Kidney (tissue), 14 donors: ENCODE data around the gene MAPT. TPM values are rescaled to one million over a fixed set of nuclear protein-coding genes. Genes with fewer than 3 reads are reported as not detected.

Experiments used
- DNase-seq, 5 donors: peaks; one replicate each; pipeline ENCODE4 v3.0.0-alpha.2; 2013 to 2020
- FAIRE-seq: peaks from 2 replicates; lab custom pipeline; 2012; peaks lifted over from hg19 to GRCh38; lab: Jason Lieb, UNC
- H3K27ac ChIP-seq, 2 donors: one replicate each; pipeline ENCODE4 v1.7.0; 2013; ENCODE audit warnings: low read depth in 2 of 2, low read length in 2 of 2, inconsistent platforms in 1 of 2
- H3K27me3 ChIP-seq: one replicate; pipeline ENCODE4 v1.7.1; 2013; ENCODE audit warnings: low read length, inconsistent platforms; ENCODE audit not compliant: control insufficient read depth, insufficient read depth
- H3K36me3 ChIP-seq, 3 donors: one replicate each; pipeline versions ENCODE4 v1.7.0 to v1.7.1; 2013; ENCODE audit warnings: low read length in 3 of 3, control low read depth in 1 of 3, inconsistent platforms in 1 of 3; ENCODE audit not compliant: insufficient read depth in 3 of 3, control insufficient read depth in 2 of 3
- H3K4me1 ChIP-seq, 3 donors: one replicate each; pipeline versions ENCODE4 v1.7.0 to v1.7.1; 2013; ENCODE audit warnings: low read length in 3 of 3, inconsistent platforms in 1 of 3, low read depth in 1 of 3; ENCODE audit not compliant: control insufficient read depth in 2 of 3, insufficient read depth in 2 of 3
- H3K4me3 ChIP-seq, 3 donors: one replicate each; pipeline versions ENCODE4 v1.7.0 to v1.8.1; 2013; ENCODE audit warnings: low read length in 3 of 3, control low read depth in 1 of 3, inconsistent platforms in 1 of 3
- H3K9ac ChIP-seq, 3 donors: one replicate each; pipeline versions ENCODE4 v1.7.0 to v1.7.1; 2013; ENCODE audit warnings: low read length in 3 of 3, control low read depth in 1 of 3, inconsistent platforms in 1 of 3
- H3K9me3 ChIP-seq, 3 donors: one replicate each; pipeline versions ENCODE4 v1.7.0 to v1.7.1; 2013; ENCODE audit warnings: low read length in 3 of 3, control low read depth in 1 of 3, inconsistent platforms in 1 of 3; ENCODE audit not compliant: control insufficient read depth in 2 of 3, insufficient read depth in 1 of 3
- intact Hi-C: fragments of 100-400 bp; cut with DNase I; formaldehyde crosslinking; loops from one replicate; pipeline ENCODE4 v1.11.1; 2022
- polyA plus RNA-seq: library from polyadenylated mRNA; stranded (reverse); fragments of 350-450 nt; fragmentation: Illumina TruSeq; extraction: RNeasy Lipid Tissue Mini Kit (QIAGEN cat#74804); gene quantifications from one replicate; pipeline ENCODE4 v1.2.3, GENCODE V29; 2014; ENCODE audit warnings: low read depth, low replicate concordance; ENCODE audit not compliant: insufficient read depth
- total RNA-seq: library from RNA; stranded (reverse); fragmentation: NEBNext Ultra II Directional; extraction: Animal tissue kit (Norgen Biotek cat#: 25700); gene quantifications from one replicate; pipeline ENCODE4 v1.2.1, GENCODE V29; 2021
- TF ChIP-seq, protein P1 (sequence below): IDR thresholded peaks from 3 replicates; pipeline ENCODE4 v1.5.1; 2012; ENCODE audit warnings: mild to moderate bottlenecking, moderate library complexity, borderline replicate concordance; ENCODE audit not compliant: insufficient read depth; ENCODE audit errors: extremely low read depth
- donor health status: control.
- donor health status: control.
- donor health status: control.
- donor health status: control.
- donor health status: control.
- donor health status: DM: yes; HTN: yes; CAD: no.
- donor health status: Normal renal cell carcinoma (clear cell type).

The MAPT gene
- total and polyA plus RNA-seq, 2 donors from 2014 or later: 2.9 to 15.4 TPM

DNA sequence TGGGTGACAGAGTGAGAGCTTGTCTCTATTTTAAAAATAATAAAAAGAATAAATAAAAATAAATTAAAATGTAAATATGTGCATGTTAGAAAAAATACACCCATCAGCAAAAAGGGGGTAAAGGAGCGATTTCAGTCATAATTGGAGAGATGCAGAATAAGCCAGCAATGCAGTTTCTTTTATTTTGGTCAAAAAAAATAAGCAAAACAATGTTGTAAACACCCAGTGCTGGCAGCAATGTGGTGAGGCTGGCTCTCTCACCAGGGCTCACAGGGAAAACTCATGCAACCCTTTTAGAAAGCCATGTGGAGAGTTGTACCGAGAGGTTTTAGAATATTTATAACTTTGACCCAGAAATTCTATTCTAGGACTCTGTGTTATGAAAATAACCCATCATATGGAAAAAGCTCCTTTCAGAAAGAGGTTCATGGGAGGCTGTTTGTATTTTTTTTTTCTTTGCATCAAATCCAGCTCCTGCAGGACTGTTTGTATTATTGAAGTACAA lies 113.2 kb downstream of the MAPT start:
- DNase-seq (no peak), FAIRE-seq (no peak)
- Histone ChIP-seq H3K9me3 (no peaks in the 10 kb centered on the region), H3K4me1 (peaks cover 0 to 3% (median 0%) of the 10 kb centered on the region in 3 donors), H3K9ac (no peak overlapping the region), H3K4me3 (no peak overlapping the region), H3K36me3 (no peaks in the 10 kb centered on the region), H3K27ac (no peak overlapping the region), H3K27me3 (no peaks in the 10 kb centered on the region)
- TF ChIP-seq, protein P1, sequence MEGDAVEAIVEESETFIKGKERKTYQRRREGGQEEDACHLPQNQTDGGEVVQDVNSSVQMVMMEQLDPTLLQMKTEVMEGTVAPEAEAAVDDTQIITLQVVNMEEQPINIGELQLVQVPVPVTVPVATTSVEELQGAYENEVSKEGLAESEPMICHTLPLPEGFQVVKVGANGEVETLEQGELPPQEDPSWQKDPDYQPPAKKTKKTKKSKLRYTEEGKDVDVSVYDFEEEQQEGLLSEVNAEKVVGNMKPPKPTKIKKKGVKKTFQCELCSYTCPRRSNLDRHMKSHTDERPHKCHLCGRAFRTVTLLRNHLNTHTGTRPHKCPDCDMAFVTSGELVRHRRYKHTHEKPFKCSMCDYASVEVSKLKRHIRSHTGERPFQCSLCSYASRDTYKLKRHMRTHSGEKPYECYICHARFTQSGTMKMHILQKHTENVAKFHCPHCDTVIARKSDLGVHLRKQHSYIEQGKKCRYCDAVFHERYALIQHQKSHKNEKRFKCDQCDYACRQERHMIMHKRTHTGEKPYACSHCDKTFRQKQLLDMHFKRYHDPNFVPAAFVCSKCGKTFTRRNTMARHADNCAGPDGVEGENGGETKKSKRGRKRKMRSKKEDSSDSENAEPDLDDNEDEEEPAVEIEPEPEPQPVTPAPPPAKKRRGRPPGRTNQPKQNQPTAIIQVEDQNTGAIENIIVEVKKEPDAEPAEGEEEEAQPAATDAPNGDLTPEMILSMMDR: no peak
- intact Hi-C loops: loop anchor here (10.0 kb wide), 1 partner anchor 197 kb away; no protein-coding TSS in a partner anchor

DNA sequence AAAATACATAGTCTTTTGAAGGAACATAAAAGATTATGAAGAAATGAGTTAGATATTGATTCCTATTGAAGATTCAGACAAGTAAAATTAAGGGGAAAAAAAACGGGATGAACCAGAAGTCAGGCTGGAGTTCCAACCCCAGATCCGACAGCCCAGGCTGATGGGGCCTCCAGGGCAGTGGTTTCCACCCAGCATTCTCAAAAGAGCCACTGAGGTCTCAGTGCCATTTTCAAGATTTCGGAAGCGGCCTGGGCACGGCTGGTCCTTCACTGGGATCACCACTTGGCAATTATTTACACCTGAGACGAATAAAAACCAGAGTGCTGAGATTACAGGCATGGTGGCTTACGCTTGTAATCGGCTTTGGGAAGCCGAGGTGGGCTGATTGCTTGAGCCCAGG lies 114.2 kb downstream of the MAPT start:
- Histone ChIP-seq H3K36me3 (no peaks in the 10 kb centered on the region), H3K4me3 (no peak overlapping the region), H3K27ac (no peak overlapping the region), H3K9me3 (no peaks in the 10 kb centered on the region), H3K27me3 (no peaks in the 10 kb centered on the region), H3K9ac (no peak overlapping the region), H3K4me1 (peaks cover 0 to 2% (median 0%) of the 10 kb centered on the region in 3 donors)
- FAIRE-seq (no peak), DNase-seq (no peak)
- TF ChIP-seq, protein P1: no peak
- intact Hi-C loops: loop anchor here (10.0 kb wide), 1 partner anchor 196 kb away; no protein-coding TSS in a partner anchor

DNA sequence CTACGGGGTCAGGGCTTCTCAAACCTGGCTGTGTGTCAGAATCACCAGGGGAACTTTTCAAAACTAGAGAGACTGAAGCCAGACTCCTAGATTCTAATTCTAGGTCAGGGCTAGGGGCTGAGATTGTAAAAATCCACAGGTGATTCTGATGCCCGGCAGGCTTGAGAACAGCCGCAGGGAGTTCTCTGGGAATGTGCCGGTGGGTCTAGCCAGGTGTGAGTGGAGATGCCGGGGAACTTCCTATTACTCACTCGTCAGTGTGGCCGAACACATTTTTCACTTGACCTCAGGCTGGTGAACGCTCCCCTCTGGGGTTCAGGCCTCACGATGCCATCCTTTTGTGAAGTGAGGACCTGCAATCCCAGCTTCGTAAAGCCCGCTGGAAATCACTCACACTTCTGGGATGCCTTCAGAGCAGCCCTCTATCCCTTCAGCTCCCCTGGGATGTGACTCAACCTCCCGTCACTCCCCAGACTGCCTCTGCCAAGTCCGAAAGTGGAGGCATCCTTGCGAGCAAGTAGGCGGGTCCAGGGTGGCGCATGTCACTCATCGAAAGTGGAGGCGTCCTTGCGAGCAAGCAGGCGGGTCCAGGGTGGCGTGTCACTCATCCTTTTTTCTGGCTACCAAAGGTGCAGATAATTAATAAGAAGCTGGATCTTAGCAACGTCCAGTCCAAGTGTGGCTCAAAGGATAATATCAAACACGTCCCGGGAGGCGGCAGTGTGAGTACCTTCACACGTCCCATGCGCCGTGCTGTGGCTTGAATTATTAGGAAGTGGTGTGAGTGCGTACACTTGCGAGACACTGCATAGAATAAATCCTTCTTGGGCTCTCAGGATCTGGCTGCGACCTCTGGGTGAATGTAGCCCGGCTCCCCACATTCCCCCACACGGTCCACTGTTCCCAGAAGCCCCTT lies 115.6 kb downstream of the MAPT start:
- DNase-seq (no peak), FAIRE-seq (no peak)
- intact Hi-C loops: loop anchor here (10.0 kb wide), 1 partner anchor 195 kb away; no protein-coding TSS in a partner anchor
- H3K4me1 ChIP-seq: no peaks in the 10 kb centered on the region
- no peak overlapping the region for H3K4me3 ChIP-seq
- no peak overlapping the region for H3K9ac ChIP-seq
- H3K27ac ChIP-seq: no peak overlapping the region
- no peaks in the 10 kb centered on the region for H3K9me3 ChIP-seq
- TF ChIP-seq, protein P1: no peak
- H3K36me3 ChIP-seq: no peaks in the 10 kb centered on the region
- H3K27me3 ChIP-seq: no peaks in the 10 kb centered on the region
